Thymus (tissue), 11 donors: ENCODE data around the gene MT1X. TPM values are rescaled to one million over a fixed set of nuclear protein-coding genes. Genes with fewer than 3 reads are reported as not detected.
"Not testable (repeated sequence)": the region's sequence is repeated elsewhere in the genome, so short reads cannot be mapped to it uniquely, and the experiment has no call there.

Experiments
- DNase-seq, 9 donors: peaks; one replicate each; pipeline ENCODE4 v3.0.0-alpha.2; 2013; ENCODE audit warnings: low spot score in 9 of 9, low read depth in 6 of 9, missing footprints in 1 of 9
- H3K27ac ChIP-seq, 2 donors: one replicate each; pipeline ENCODE4 v1.5.1; 2013; ENCODE audit warnings: control low read depth in 1 of 2, low read depth in 1 of 2, low read length in 1 of 2, mild to moderate bottlenecking in 1 of 2, moderate library complexity in 1 of 2
- H3K27me3 ChIP-seq, 2 donors: one replicate each; pipeline ENCODE4 v1.5.1; 2013; ENCODE audit warnings: low read length in 1 of 2; ENCODE audit not compliant: control insufficient read depth in 2 of 2, insufficient read depth in 1 of 2
- H3K36me3 ChIP-seq, 2 donors: one replicate each; pipeline ENCODE4 v1.5.1; 2013; ENCODE audit warnings: low read length in 1 of 2, mild to moderate bottlenecking in 1 of 2, moderate library complexity in 1 of 2; ENCODE audit not compliant: control insufficient read depth in 2 of 2, insufficient read depth in 2 of 2
- H3K4me1 ChIP-seq, 2 donors: one replicate each; pipeline ENCODE4 v1.5.1; 2013; ENCODE audit warnings: low read length in 2 of 2; ENCODE audit not compliant: control insufficient read depth in 2 of 2, insufficient read depth in 2 of 2
- H3K4me3 ChIP-seq, 2 donors: one replicate each; pipeline ENCODE4 v1.5.1; 2013; ENCODE audit warnings: low read length in 2 of 2, control low read depth in 1 of 2, mild to moderate bottlenecking in 1 of 2
- H3K9me3 ChIP-seq, 2 donors: one replicate each; pipeline ENCODE4 v1.5.1; 2013; ENCODE audit warnings: low read length in 1 of 2, mild to moderate bottlenecking in 1 of 2; ENCODE audit not compliant: control insufficient read depth in 2 of 2, insufficient read depth in 1 of 2
- WGBS: extraction: QIAGEN DNeasy Blood & Tissue Kit; methylation state at CpG from one replicate; pipeline ENCODE4 v1.1.7; 2013; 5-methylcytosine and 5-hydroxymethylcytosine counted together
- polyA plus RNA-seq: library from polyadenylated mRNA; stranded (reverse); fragments of 200-250 nt; gene quantifications from one replicate; pipeline ENCODE4 v1.2.3, GENCODE V29; 2013
- total RNA-seq: library from RNA; stranded (reverse); fragments of 120-200 nt; gene quantifications from one replicate; pipeline ENCODE4 v1.2.4, GENCODE V29; 2013
- donor health status: healthy.

The MT1X gene
- total and polyA plus RNA-seq, 2 donors = 21.2 to 3,725 TPM

GRCh38 chr16:56709443-56710040, 27.3 kb downstream of the MT1X start:
- Histone ChIP-seq H3K27ac (peak overlapping the region; percentile 100), H3K27me3 (no peaks in the 10 kb centered on the region), H3K36me3 (no peaks in the 10 kb centered on the region), H3K4me1 (peaks cover 17 to 47% of the 10 kb centered on the region in 2 donors), H3K9me3 (no peaks in the 10 kb centered on the region), H3K4me3 (peak overlapping the region; percentile 70 to 71)
- 65% methylated on average over 4 of the region's 4 CpGs for WGBS
- DNase-seq = peak in 1 of 9 donors; percentile 33

DNA sequence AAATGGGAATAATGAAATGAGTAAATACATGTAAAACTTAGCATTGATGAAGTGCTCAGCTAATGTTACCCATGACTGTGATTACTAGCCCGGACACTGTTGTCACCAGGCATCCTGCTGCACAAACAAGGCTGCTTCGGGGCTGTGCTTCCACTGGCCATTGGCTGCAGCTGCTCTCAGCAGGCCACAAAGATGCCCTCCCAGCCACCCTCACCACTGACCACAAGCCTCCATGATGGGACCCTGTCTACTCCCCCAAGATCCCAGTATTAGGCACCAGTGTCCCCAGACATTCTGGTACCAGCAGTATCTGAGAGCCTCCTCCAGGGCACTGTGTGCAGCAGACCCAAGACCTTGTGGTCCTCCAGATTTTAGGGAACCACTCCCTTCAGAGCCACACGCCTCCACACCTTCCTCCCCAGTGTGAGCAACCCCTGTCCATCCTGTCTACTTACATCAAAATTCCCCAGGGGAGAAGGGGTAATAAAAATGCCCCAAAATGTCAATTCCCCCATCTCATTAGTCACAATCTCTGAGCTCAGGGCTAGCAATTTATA, 28.0 kb downstream of the MT1X start:
- Histone ChIP-seq H3K36me3 (no peaks in the 10 kb centered on the region), H3K9me3 (no peaks in the 10 kb centered on the region), H3K4me3 (peak overlapping the region; percentile 70 to 71), H3K27me3 (no peaks in the 10 kb centered on the region), H3K4me1 (peaks cover 17 to 44% of the 10 kb centered on the region in 2 donors), H3K27ac (peak overlapping the region; percentile 100)
- no peak for DNase-seq
- WGBS = over 99% methylated on average over 3 of the region's 3 CpGs

DNA sequence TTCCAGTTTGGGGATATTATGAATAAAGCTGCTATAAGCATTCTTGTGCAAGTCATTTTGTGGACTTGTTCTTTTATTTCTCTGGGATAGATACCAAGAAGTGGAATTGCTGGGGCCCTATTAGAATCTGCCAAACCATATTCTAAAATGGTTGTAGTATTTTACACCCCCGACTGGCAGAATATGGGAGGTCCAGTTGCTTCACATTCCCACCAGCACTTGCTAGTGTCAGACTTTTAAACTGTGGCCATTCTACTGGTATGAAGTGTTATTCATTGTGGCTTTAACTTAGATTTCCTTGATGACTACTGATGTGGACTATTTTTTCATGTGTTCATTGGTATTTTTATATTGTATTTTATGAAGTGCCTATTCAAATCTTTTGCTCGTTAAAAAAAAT, 29.6 kb downstream of the MT1X start:
- Histone ChIP-seq H3K9me3 (no peaks in the 10 kb centered on the region), H3K27me3 (no peaks in the 10 kb centered on the region), H3K4me1 (peaks cover 17 to 40% of the 10 kb centered on the region in 2 donors), H3K27ac (no peak overlapping the region), H3K4me3 (no peak overlapping the region), H3K36me3 (no peaks in the 10 kb centered on the region)
- no peak for DNase-seq
- WGBS = 98% methylated on average over 2 of the region's 2 CpGs

- no peak for DNase-seq
- 96% methylated on average over 2 of the region's 2 CpGs for WGBS
- H3K36me3 ChIP-seq = no peaks in the 10 kb centered on the region
Measured at GRCh38 chr16:56713794-56714193, 31.5 kb downstream of the MT1X start.

GRCh38 chr16:56715126-56715525, 32.9 kb downstream of the MT1X start:
- 92% methylated on average over 4 of the region's 4 CpGs for WGBS
- Histone ChIP-seq H3K27me3 (no peaks in the 10 kb centered on the region), H3K4me1 (peaks cover 10% of the 10 kb centered on the region in 2 donors), H3K4me3 (no peak overlapping the region), H3K36me3 (no peaks in the 10 kb centered on the region), H3K9me3 (no peaks in the 10 kb centered on the region), H3K27ac (no peak overlapping the region)
- DNase-seq = no peak

More at GRCh38 chr16:56713794-56714193, 31.5 kb downstream of the MT1X start:
- no peaks in the 10 kb centered on the region for H3K9me3 ChIP-seq
- H3K4me3 ChIP-seq = no peak overlapping the region
- H3K27me3 ChIP-seq = no peaks in the 10 kb centered on the region
- peaks cover 10 to 23% of the 10 kb centered on the region in 2 donors for H3K4me1 ChIP-seq
- no peak overlapping the region for H3K27ac ChIP-seq

GRCh38 chr16:56716761-56717160, 34.5 kb downstream of the MT1X start:
- Histone ChIP-seq H3K4me1 (peaks cover 0 to 2% of the 10 kb centered on the region in 2 donors), H3K27ac (no peak overlapping the region), H3K36me3 (no peaks in the 10 kb centered on the region), H3K9me3 (no peaks in the 10 kb centered on the region), H3K4me3 (no peak overlapping the region), H3K27me3 (no peaks in the 10 kb centered on the region)
- DNase-seq = no peak
- 93% methylated on average over 3 of the region's 3 CpGs for WGBS

DNA sequence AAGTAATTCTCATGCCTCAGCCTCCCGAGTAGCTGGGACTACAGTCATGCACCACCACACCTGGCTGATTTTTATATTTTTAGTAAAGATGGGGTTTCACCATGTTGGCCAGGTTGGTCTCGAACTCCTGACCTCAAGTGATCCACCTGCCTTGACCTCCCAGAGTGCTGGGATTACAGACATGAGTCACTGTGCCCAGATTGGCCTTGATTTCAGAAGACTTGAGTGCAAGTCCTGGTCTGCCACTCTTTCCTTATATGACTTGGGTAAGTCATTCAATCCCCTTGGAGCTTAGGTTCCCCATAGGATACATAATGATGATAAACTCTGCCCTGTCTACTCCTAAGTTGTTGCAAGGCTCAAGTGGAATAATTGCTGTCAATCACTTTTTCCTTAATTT, 35.3 kb downstream of the MT1X start:
- 89% methylated on average over 2 of the region's 2 CpGs for WGBS
- H3K4me1 ChIP-seq, H3K27me3 ChIP-seq, H3K27ac ChIP-seq, H3K36me3 ChIP-seq, DNase-seq, H3K9me3 ChIP-seq, H3K4me3 ChIP-seq: not testable (repeated sequence)

GRCh38 chr16:56722200-56722842, 40.1 kb downstream of the MT1X start:
- WGBS = 79% methylated on average over 5 of the region's 5 CpGs
- DNase-seq = no peak
- Histone ChIP-seq H3K4me3 (no peak overlapping the region), H3K9me3 (no peaks in the 10 kb centered on the region), H3K27me3 (no peaks in the 10 kb centered on the region), H3K36me3 (peaks cover 0 to 8% of the 10 kb centered on the region in 2 donors), H3K27ac (no peak overlapping the region), H3K4me1 (peaks cover 0 to 3% of the 10 kb centered on the region in 2 donors)

- Histone ChIP-seq H3K27ac (no peak overlapping the region), H3K9me3 (no peaks in the 10 kb centered on the region), H3K4me3 (no peak overlapping the region), H3K27me3 (no peaks in the 10 kb centered on the region), H3K36me3 (peaks cover 0 to 8% of the 10 kb centered on the region in 2 donors), H3K4me1 (peaks cover 5 to 8% of the 10 kb centered on the region in 2 donors)
- 97% methylated on average over 3 of the region's 3 CpGs for WGBS
- no peak for DNase-seq
Measured at GRCh38 chr16:56724191-56724590, 41.9 kb downstream of the MT1X start.
